ENCODE results near the gene AGBL4.

- TF ChIP-seq CTCF (IDR thresholded peaks at IDR 0.05) (no peak), POLR2A (IDR thresholded peaks at IDR 0.05) (no peak)
Observed at GRCh38 chr1:49226758-49227157, 797.0 kb downstream of the AGBL4 start.
